ENCODE measurements around the gene TGFBR3.

Gene TGFBR3

DNA sequence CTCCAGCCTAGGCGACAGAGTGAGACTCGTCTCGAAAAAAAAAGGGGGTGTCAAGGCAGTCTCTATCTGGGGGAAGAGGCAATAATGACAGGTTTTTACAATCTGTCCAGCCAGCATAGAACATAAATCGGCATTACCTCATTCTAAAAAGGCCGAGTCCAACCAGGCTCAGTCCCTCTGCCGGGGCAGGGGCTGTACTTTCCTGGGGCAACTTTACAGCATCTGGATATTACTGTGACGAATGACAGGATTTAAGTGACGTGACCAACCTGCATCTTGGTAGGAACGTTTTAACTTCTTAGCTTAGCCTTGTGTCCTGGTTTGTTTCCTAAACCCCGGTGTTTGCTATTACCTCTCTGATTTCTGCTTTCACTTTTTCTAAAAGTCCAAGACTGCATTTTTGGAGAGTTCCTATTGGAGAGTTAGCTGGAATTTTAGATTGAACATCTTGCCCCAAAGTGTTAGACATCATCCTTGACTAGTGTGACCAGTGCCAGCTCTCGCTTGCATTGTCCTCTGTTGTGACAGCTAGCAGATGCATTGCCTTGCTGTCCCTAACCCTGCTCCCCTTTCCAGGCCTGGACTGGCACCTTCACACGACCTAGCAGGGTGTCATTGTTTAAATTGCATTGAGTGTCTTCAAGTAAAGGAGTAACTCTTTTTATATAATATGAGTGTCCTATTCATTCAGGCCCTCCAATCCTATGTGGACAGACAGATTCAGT, 96.5 kb downstream of the TGFBR3 start:
- H3K36me3 ChIP-seq (ENCODE audit: insufficient read depth, low read length): no peaks in the 10 kb centered on the region
- no peak overlapping the region for H3K9ac ChIP-seq (ENCODE audit: low read length)
- no peak overlapping the region for H3K27ac ChIP-seq (ENCODE audit: low read depth, low read length, poor library complexity, severe bottlenecking)
- H3F3A ChIP-seq (ENCODE audit: insufficient read depth, low read length): no peaks in the 10 kb centered on the region
- no peak overlapping the region for H3K4me2 ChIP-seq (ENCODE audit: low read length)
- no peak overlapping the region for H2AFZ ChIP-seq (ENCODE audit: low read length)
- H3K4me3 ChIP-seq (ENCODE audit: low read depth, low read length, poor library complexity, severe bottlenecking): no peak overlapping the region
- H4K20me1 ChIP-seq (ENCODE audit: insufficient read depth, low read length): no peaks in the 10 kb centered on the region
- H3K9me3 ChIP-seq (ENCODE audit: low read length): no peaks in the 10 kb centered on the region
- H3K27me3 ChIP-seq (ENCODE audit: insufficient read depth, low read length): no peaks in the 10 kb centered on the region; the same call in 1 of the 2 replicates
- H3K4me1 ChIP-seq (ENCODE audit: insufficient read depth, low read length, severe bottlenecking): no peaks in the 10 kb centered on the region
- no peaks in the 10 kb centered on the region for H3K9me2 ChIP-seq (ENCODE audit: low read depth, low read length)
- no peaks in the 10 kb centered on the region for H3K79me2 ChIP-seq (ENCODE audit: insufficient read depth, low read length)
- TF ChIP-seq, protein P1, sequence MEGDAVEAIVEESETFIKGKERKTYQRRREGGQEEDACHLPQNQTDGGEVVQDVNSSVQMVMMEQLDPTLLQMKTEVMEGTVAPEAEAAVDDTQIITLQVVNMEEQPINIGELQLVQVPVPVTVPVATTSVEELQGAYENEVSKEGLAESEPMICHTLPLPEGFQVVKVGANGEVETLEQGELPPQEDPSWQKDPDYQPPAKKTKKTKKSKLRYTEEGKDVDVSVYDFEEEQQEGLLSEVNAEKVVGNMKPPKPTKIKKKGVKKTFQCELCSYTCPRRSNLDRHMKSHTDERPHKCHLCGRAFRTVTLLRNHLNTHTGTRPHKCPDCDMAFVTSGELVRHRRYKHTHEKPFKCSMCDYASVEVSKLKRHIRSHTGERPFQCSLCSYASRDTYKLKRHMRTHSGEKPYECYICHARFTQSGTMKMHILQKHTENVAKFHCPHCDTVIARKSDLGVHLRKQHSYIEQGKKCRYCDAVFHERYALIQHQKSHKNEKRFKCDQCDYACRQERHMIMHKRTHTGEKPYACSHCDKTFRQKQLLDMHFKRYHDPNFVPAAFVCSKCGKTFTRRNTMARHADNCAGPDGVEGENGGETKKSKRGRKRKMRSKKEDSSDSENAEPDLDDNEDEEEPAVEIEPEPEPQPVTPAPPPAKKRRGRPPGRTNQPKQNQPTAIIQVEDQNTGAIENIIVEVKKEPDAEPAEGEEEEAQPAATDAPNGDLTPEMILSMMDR (IDR thresholded peaks at IDR 0.05; ENCODE audit: low read length): no peak
- no peak for TF ChIP-seq EZH2 (IDR thresholded peaks at IDR 0.05; ENCODE audit: borderline replicate concordance, low read length)

DNA sequence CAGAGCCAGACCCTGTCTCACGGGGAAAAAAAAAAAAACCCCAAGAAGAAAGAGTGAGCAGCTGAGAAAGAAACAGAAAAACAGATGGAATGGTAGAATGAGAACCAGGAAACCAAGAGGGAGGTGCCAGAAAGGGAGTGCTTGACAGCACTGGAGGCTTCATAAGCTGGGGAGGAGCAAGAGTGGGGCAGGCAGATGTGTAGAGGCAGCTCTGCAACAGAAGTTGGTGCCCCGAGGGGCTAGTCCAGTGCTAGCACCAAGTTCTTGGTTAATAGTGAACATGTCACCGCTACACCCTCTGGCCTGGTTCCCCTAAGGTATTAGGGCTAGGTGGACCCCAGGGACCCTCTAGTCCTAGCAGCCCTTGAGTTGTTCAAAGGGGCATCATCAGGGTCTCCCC, 98.0 kb downstream of the TGFBR3 start:
- H3F3A ChIP-seq (ENCODE audit: insufficient read depth, low read length): no peaks in the 10 kb centered on the region
- H3K79me2 ChIP-seq (ENCODE audit: insufficient read depth, low read length): no peaks in the 10 kb centered on the region
- H3K9me3 ChIP-seq (ENCODE audit: low read length): no peaks in the 10 kb centered on the region
- no peaks in the 10 kb centered on the region; the same call in 1 of the 2 replicates for H3K27me3 ChIP-seq (ENCODE audit: insufficient read depth, low read length)
- H4K20me1 ChIP-seq (ENCODE audit: insufficient read depth, low read length): no peaks in the 10 kb centered on the region
- H3K4me2 ChIP-seq (ENCODE audit: low read length): no peak overlapping the region
- H3K4me3 ChIP-seq (ENCODE audit: low read depth, low read length, poor library complexity, severe bottlenecking): no peak overlapping the region
- TF ChIP-seq, protein P1 (IDR thresholded peaks at IDR 0.05; ENCODE audit: low read length): no peak
- no peak for TF ChIP-seq EZH2 (IDR thresholded peaks at IDR 0.05; ENCODE audit: borderline replicate concordance, low read length)
- no peaks in the 10 kb centered on the region for H3K4me1 ChIP-seq (ENCODE audit: insufficient read depth, low read length, severe bottlenecking)
- H3K27ac ChIP-seq (ENCODE audit: low read depth, low read length, poor library complexity, severe bottlenecking): no peak overlapping the region
- H3K36me3 ChIP-seq (ENCODE audit: insufficient read depth, low read length): no peaks in the 10 kb centered on the region
- H3K9ac ChIP-seq (ENCODE audit: low read length): no peak overlapping the region
- H3K9me2 ChIP-seq (ENCODE audit: low read depth, low read length): no peaks in the 10 kb centered on the region
- H2AFZ ChIP-seq (ENCODE audit: low read length): no peak overlapping the region

DNA sequence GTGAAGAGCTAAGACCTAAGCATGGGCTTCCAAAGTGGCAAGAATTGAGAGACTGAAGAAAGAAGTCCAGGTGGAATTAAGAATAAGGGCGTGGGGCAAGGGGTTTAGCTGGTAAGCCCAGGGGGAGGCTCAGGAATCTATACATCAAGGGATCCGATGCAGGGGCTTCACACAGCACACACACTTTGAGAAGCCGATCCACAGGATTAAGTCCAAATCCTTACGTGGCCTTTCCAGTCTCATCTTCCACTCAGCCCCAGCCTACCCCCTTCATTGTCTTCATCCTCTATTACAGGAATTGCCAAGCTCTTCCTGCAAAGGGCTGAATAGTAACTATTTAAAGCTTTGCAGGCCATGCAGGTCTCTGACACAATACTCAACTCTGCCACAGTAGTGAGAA, 101.3 kb downstream of the TGFBR3 start:
- Histone ChIP-seq H3K36me3 (ENCODE audit: insufficient read depth, low read length) (no peaks in the 10 kb centered on the region), H3K27ac (ENCODE audit: low read depth, low read length, poor library complexity, severe bottlenecking) (no peak overlapping the region), H3K9ac (ENCODE audit: low read length) (no peak overlapping the region), H3K4me1 (ENCODE audit: insufficient read depth, low read length, severe bottlenecking) (no peaks in the 10 kb centered on the region), H3K4me2 (ENCODE audit: low read length) (no peak overlapping the region), H3K79me2 (ENCODE audit: insufficient read depth, low read length) (no peaks in the 10 kb centered on the region), H4K20me1 (ENCODE audit: insufficient read depth, low read length) (no peaks in the 10 kb centered on the region), H3K9me2 (ENCODE audit: low read depth, low read length) (no peaks in the 10 kb centered on the region), H3F3A (ENCODE audit: insufficient read depth, low read length) (no peaks in the 10 kb centered on the region), H2AFZ (ENCODE audit: low read length) (no peak overlapping the region), H3K9me3 (ENCODE audit: low read length) (no peaks in the 10 kb centered on the region), H3K4me3 (ENCODE audit: low read depth, low read length, poor library complexity, severe bottlenecking) (no peak overlapping the region), H3K27me3 (ENCODE audit: insufficient read depth, low read length) (no peaks in the 10 kb centered on the region; the same call in 1 of the 2 replicates)
- no peak for TF ChIP-seq EZH2 (IDR thresholded peaks at IDR 0.05; ENCODE audit: borderline replicate concordance, low read length)

DNA sequence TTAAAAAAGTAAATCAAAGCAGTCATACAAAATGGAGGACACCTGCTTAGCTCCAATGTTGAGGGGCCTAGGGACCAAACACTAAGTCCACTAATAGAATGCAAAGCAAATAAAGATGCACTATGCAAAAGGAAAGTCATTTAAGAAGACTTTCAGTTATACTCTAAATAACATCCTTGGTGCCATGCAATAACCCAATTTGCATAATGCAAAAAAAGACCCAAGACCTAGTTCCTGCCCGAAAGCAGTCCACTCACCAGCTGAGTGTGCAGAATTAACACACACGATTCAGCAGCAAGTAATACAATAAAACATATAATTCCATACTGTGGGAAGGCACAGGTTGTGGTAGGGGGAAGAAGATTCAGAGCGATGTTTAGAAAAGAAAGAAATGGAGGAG, 101.8 kb downstream of the TGFBR3 start:
- no peaks in the 10 kb centered on the region for H3K4me1 ChIP-seq (ENCODE audit: insufficient read depth, low read length, severe bottlenecking)
- H3K4me2 ChIP-seq (ENCODE audit: low read length): no peak overlapping the region
- no peaks in the 10 kb centered on the region for H3K9me2 ChIP-seq (ENCODE audit: low read depth, low read length)
- H3F3A ChIP-seq (ENCODE audit: insufficient read depth, low read length): no peaks in the 10 kb centered on the region
- H3K27me3 ChIP-seq (ENCODE audit: insufficient read depth, low read length): no peaks in the 10 kb centered on the region; the same call in 1 of the 2 replicates
- H3K9me3 ChIP-seq (ENCODE audit: low read length): no peaks in the 10 kb centered on the region
- no peak overlapping the region for H3K9ac ChIP-seq (ENCODE audit: low read length)
- no peak overlapping the region for H3K27ac ChIP-seq (ENCODE audit: low read depth, low read length, poor library complexity, severe bottlenecking)
- no peaks in the 10 kb centered on the region for H4K20me1 ChIP-seq (ENCODE audit: insufficient read depth, low read length)
- no peak overlapping the region for H2AFZ ChIP-seq (ENCODE audit: low read length)
- no peaks in the 10 kb centered on the region for H3K79me2 ChIP-seq (ENCODE audit: insufficient read depth, low read length)
- no peaks in the 10 kb centered on the region for H3K36me3 ChIP-seq (ENCODE audit: insufficient read depth, low read length)
- no peak overlapping the region for H3K4me3 ChIP-seq (ENCODE audit: low read depth, low read length, poor library complexity, severe bottlenecking)
- no peak for TF ChIP-seq EZH2 (IDR thresholded peaks at IDR 0.05; ENCODE audit: borderline replicate concordance, low read length)
- TF ChIP-seq, protein P1 (IDR thresholded peaks at IDR 0.05; ENCODE audit: low read length): no peak
